CD14-positive monocyte (primary cell): ENCODE measurements around the gene RAI1. TPM values are rescaled to one million over a fixed set of nuclear protein-coding genes. Genes with fewer than 3 reads are reported as not detected.

Experiments used
- DNase-seq, 3 donors: peaks; one replicate each; pipeline ENCODE4 v3.0.0-alpha.2; 2011 to 2022
- H2AFZ ChIP-seq: 2 replicates; pipeline ENCODE4 v1.6.0; 2012; ENCODE audit warnings: mild to moderate bottlenecking, low read depth, low read length, inconsistent platforms; ENCODE audit not compliant: insufficient read depth, poor library complexity, severe bottlenecking
- H3K27ac ChIP-seq, 2 donors: 1 replicate in 1 of 2; 2 replicates in 1 of 2; pipeline ENCODE4 v1.5.1; 2012 to 2013; ENCODE audit warnings: low read length in 2 of 2, control low read depth in 1 of 2, inconsistent platforms in 1 of 2, low read depth in 1 of 2, mild to moderate bottlenecking in 1 of 2
- H3K27me3 ChIP-seq, 2 donors: one replicate each; pipeline versions ENCODE4 v1.6.0 to v1.6.1; 2011 to 2013; ENCODE audit warnings: low read length in 2 of 2; ENCODE audit not compliant: control insufficient read depth in 2 of 2, insufficient read depth in 2 of 2
- H3K36me3 ChIP-seq, 2 donors: replicated peaks in 1 of 2; 1 replicate in 1 of 2; 2 replicates in 1 of 2; pipeline versions ENCODE4 v1.5.1 to v1.6.1; 2012 to 2013; ENCODE audit warnings: low read length in 2 of 2, control low read depth in 1 of 2, inconsistent platforms in 1 of 2, mild to moderate bottlenecking in 1 of 2; ENCODE audit not compliant: insufficient read depth in 2 of 2, control insufficient read depth in 1 of 2
- H3K4me1 ChIP-seq, 2 donors: 1 replicate in 1 of 2; 2 replicates in 1 of 2; pipeline versions ENCODE4 v1.5.1 to v1.6.1; 2012 to 2013; ENCODE audit warnings: low read length in 2 of 2, control low read depth in 1 of 2, inconsistent platforms in 1 of 2, mild to moderate bottlenecking in 1 of 2, moderate library complexity in 1 of 2; ENCODE audit not compliant: insufficient read depth in 2 of 2, control insufficient read depth in 1 of 2
- H3K4me2 ChIP-seq: replicated peaks from 2 replicates; pipeline ENCODE3; 2012; ENCODE audit warnings: low read length, moderate library complexity, mild to moderate bottlenecking; ENCODE audit not compliant: poor library complexity, severe bottlenecking; ENCODE audit errors: extremely low read depth
- H3K4me3 ChIP-seq, 3 experiments: fragments of 200-600 bp in 1 of 3; sonication (generic) in 1 of 3; replicated peaks in 1 of 3; 1 replicate in 2 of 3; 2 replicates in 1 of 3; pipeline ENCODE4 v1.5.1; 2011 to 2013; ENCODE audit warnings: low read length in 3 of 3, mild to moderate bottlenecking in 3 of 3, control low read depth in 2 of 3, low read depth in 2 of 3, inconsistent platforms in 1 of 3, moderate library complexity in 1 of 3
- H3K79me2 ChIP-seq: 2 replicates; pipeline ENCODE4 v1.6.0; 2012; ENCODE audit warnings: mild to moderate bottlenecking, control low read depth, inconsistent platforms, low read length, moderate library complexity; ENCODE audit not compliant: insufficient read depth
- H3K9ac ChIP-seq: 2 replicates; pipeline ENCODE4 v1.6.0; 2017; ENCODE audit warnings: low read length, mild to moderate bottlenecking; ENCODE audit not compliant: insufficient read depth, poor library complexity, severe bottlenecking
- H3K9me3 ChIP-seq, 2 donors: replicated peaks in 1 of 2; 1 replicate in 1 of 2; 2 replicates in 1 of 2; pipeline versions ENCODE4 v1.5.1 to v1.6.1; 2012 to 2013; ENCODE audit warnings: low read length in 2 of 2, control low read depth in 1 of 2; ENCODE audit not compliant: control insufficient read depth in 1 of 2, insufficient read depth in 1 of 2
- H4K20me1 ChIP-seq: 2 replicates; pipeline ENCODE4 v1.6.0; 2012; ENCODE audit warnings: mild to moderate bottlenecking, low read length, control low read depth, moderate library complexity; ENCODE audit not compliant: insufficient read depth
- H3K27ac Mint-ChIP-seq, 7 donors: one replicate each; pipeline ENCODE4 v1.8.0; 2020; ENCODE audit warnings: mild to moderate bottlenecking in 7 of 7, mixed read lengths in 7 of 7, moderate library complexity in 6 of 7, inconsistent platforms in 2 of 7
- H3K27me3 Mint-ChIP-seq, 3 donors: one replicate each; pipeline ENCODE4 v1.8.0; 2021 to 2022; ENCODE audit warnings: low read depth in 3 of 3, mild to moderate bottlenecking in 3 of 3, mixed read lengths in 3 of 3, moderate library complexity in 3 of 3, inconsistent platforms in 1 of 3
- H3K36me3 Mint-ChIP-seq, 2 donors: one replicate each; pipeline ENCODE4 v1.8.0; 2020; ENCODE audit warnings: mixed read lengths in 2 of 2, inconsistent platforms in 1 of 2, mild to moderate bottlenecking in 1 of 2
- H3K4me1 Mint-ChIP-seq: one replicate; pipeline ENCODE4 v1.8.0; 2020; ENCODE audit warnings: mild to moderate bottlenecking, mixed read lengths
- H3K4me3 Mint-ChIP-seq, 2 donors: one replicate each; pipeline ENCODE4 v1.8.0; 2020; ENCODE audit warnings: mild to moderate bottlenecking in 2 of 2, mixed read lengths in 2 of 2, moderate library complexity in 1 of 2
- H3K9me3 Mint-ChIP-seq, 7 donors: one replicate each; pipeline ENCODE4 v1.8.0; 2020 to 2022; ENCODE audit warnings: mixed read lengths in 7 of 7, mild to moderate bottlenecking in 6 of 7, moderate library complexity in 6 of 7, inconsistent platforms in 2 of 7
- WGBS: methylation state at CpG from one replicate; pipeline ENCODE4 v1.1.5; 2013; ENCODE audit warnings: missing lambda C conversion rate; ENCODE audit not compliant: insufficient coverage; 5-methylcytosine and 5-hydroxymethylcytosine counted together
- intact Hi-C, 2 donors: fragments of 100-400 bp; cut with micrococcal nuclease; formaldehyde crosslinking; loops; one replicate each; pipeline versions ENCODE4 v1.15.0 to v1.15.1; 2023
- polyA plus RNA-seq, 3 donors: library from polyadenylated mRNA; depleted of rRNA in 1 of 3; unstranded in 2 of 3; stranded (reverse) in 1 of 3; fragments of 300-500 nt in 2 of 3; fragments of >200 nt in 1 of 3; fragmentation: Illumina TruSeq in 2 of 3; gene quantifications; 1 replicate in 2 of 3; 2 replicates in 1 of 3; pipeline ENCODE4 v1.2.3, GENCODE V29; 2012 to 2021
- TF ChIP-seq, protein P1 (sequence below): fragments of 200-600 bp; IDR thresholded peaks from one replicate; pipeline ENCODE4 v1.8.0; 2022; ENCODE audit warnings: antibody characterized with exemption, mild to moderate bottlenecking

Gene RAI1
- polyA plus RNA-seq, 3 donors = 0.89 to 4.4 (median 1.5) TPM

GRCh38 chr17:17749921-17750320 lies 68.7 kb downstream of the RAI1 start:
- Mint-ChIP-seq H3K4me1 (peaks cover 36% of the 10 kb centered on the region), H3K4me3 (peak overlapping the region in 1 of 2 donors; percentile 57)

DNA sequence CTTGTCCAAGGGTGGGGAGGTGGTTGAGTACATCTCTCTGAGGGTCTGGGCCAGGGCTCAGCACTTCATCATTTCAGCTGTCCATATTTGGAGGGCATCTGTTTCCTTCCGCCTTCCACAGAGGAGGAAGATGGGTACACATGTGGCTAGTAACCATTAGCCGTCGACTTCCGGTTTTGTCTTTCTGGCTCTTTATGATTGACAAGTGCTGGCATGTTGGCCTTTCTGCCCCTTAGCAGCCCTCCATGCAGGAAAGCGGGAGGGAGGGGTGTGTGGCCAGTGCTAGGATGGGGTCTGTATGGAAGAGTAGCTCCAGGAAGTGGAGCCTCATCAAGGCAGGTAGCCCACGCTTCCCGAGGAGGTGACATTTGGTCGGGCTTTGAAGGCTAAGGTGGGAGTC lies 69.6 kb downstream of the RAI1 start:
- Mint-ChIP-seq H3K27ac (peak overlapping the region; percentile 95 to 98 (median 97)), H3K9me3 (no peaks in the 10 kb centered on the region), H3K27me3 (peaks cover 0 to 3% (median 0%) of the 10 kb centered on the region in 3 donors), H3K4me3 (peak overlapping the region; percentile 70 to 89), H3K4me1 (peaks cover 36% of the 10 kb centered on the region), H3K36me3 (no peaks in the 10 kb centered on the region)
- no peaks in the 10 kb centered on the region for H3K36me3 ChIP-seq
- peak overlapping the region in 2 of 3 experiments; percentile 7 to 79 for H3K4me3 ChIP-seq
- 0% methylated on average over 7 of the region's 8 CpGs for WGBS
- TF ChIP-seq, protein P1, sequence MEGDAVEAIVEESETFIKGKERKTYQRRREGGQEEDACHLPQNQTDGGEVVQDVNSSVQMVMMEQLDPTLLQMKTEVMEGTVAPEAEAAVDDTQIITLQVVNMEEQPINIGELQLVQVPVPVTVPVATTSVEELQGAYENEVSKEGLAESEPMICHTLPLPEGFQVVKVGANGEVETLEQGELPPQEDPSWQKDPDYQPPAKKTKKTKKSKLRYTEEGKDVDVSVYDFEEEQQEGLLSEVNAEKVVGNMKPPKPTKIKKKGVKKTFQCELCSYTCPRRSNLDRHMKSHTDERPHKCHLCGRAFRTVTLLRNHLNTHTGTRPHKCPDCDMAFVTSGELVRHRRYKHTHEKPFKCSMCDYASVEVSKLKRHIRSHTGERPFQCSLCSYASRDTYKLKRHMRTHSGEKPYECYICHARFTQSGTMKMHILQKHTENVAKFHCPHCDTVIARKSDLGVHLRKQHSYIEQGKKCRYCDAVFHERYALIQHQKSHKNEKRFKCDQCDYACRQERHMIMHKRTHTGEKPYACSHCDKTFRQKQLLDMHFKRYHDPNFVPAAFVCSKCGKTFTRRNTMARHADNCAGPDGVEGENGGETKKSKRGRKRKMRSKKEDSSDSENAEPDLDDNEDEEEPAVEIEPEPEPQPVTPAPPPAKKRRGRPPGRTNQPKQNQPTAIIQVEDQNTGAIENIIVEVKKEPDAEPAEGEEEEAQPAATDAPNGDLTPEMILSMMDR = no peak
- H3K27me3 ChIP-seq = no peaks in the 10 kb centered on the region
- intact Hi-C loops = loop anchor here (5.0 kb wide), 4 partner anchors 54 to 286 kb away; partner anchors contain the start of genes ATPAF2 (in 1 of the 2), GID4 (in 1 of the 2), PEMT (in 1 of the 2) and RAI1 (in 1 of the 2)
- H4K20me1 ChIP-seq = peaks cover 9% of the 10 kb centered on the region
- H3K4me2 ChIP-seq = peak overlapping the region; percentile 81
- H3K27ac ChIP-seq = peak overlapping the region; percentile 72 to 86
- peak overlapping the region; percentile 52 for H3K9ac ChIP-seq
- DNase-seq = peak; percentile 75 to 93 (median 82)
- H3K79me2 ChIP-seq = peaks cover 57% of the 10 kb centered on the region
- H3K9me3 ChIP-seq = no peaks in the 10 kb centered on the region
- H3K4me1 ChIP-seq = peaks cover 40 to 41% of the 10 kb centered on the region in 2 donors
- peak overlapping the region; percentile 85 for H2AFZ ChIP-seq

More at GRCh38 chr17:17749921-17750320, 68.7 kb downstream of the RAI1 start:
- Histone ChIP-seq H3K4me3 (peak overlapping the region in 1 of 3 experiments; percentile 79), H3K4me2 (peak overlapping the region; percentile 81), H3K9ac (no peak overlapping the region), H3K9me3 (no peaks in the 10 kb centered on the region), H3K4me1 (peaks cover 40 to 41% of the 10 kb centered on the region in 2 donors), H4K20me1 (peaks cover 5% of the 10 kb centered on the region), H3K27ac (peak overlapping the region in 1 of 2 donors; percentile 72), H3K27me3 (no peaks in the 10 kb centered on the region), H3K36me3 (no peaks in the 10 kb centered on the region), H2AFZ (peak overlapping the region; percentile 79), H3K79me2 (peaks cover 52% of the 10 kb centered on the region)
- H3K27me3 Mint-ChIP-seq = peaks cover 0 to 3% (median 0%) of the 10 kb centered on the region in 3 donors
- peaks cover 2 to 4% of the 10 kb centered on the region in 2 donors for H3K36me3 Mint-ChIP-seq
- intact Hi-C loops = loop anchor here (5.0 kb wide), 4 partner anchors 53 to 287 kb away; partner anchors contain the start of genes ATPAF2 (in 1 of the 2), GID4 (in 1 of the 2), PEMT (in 1 of the 2) and RAI1 (in 1 of the 2)
- DNase-seq = peak; percentile 38 to 59 (median 55)
- H3K9me3 Mint-ChIP-seq = no peaks in the 10 kb centered on the region
- TF ChIP-seq, protein P1 = no peak
- H3K27ac Mint-ChIP-seq = peak overlapping the region; percentile 86 to 98 (median 95)
- 19% methylated on average over 2 of the region's 6 CpGs for WGBS
